Mucosa of descending colon (tissue), 3 donors: ENCODE results near the gene DUSP15. TPM values are rescaled to one million over a fixed set of nuclear protein-coding genes. Genes with fewer than 3 reads are reported as not detected.
A peak's percentile ranks its signal among the peaks of the same experiment; 100 is the strongest.

Experiments used
- ATAC-seq: fragments of 200-7000 bp; cut with Tn5 transposase; one replicate; pipeline ENCODE4 v1.9.1; 2020; ENCODE audit warnings: mild to moderate bottlenecking, moderate library complexity
- DNase-seq, 3 donors: peaks; one replicate each; pipeline ENCODE4 v3.0.0-alpha.2; 2020
- H3K36me3 ChIP-seq: fragments of 200-600 bp; one replicate; pipeline ENCODE4 v1.8.0; 2021; ENCODE audit warnings: low read depth, mild to moderate bottlenecking
- H3K4me1 ChIP-seq: fragments of 200-600 bp; one replicate; pipeline ENCODE4 v1.8.0; 2021; ENCODE audit warnings: low read depth, mild to moderate bottlenecking
- H3K4me3 ChIP-seq: fragments of 200-600 bp; one replicate; pipeline ENCODE4 v1.8.0; 2021; ENCODE audit warnings: mild to moderate bottlenecking
- H3K9me3 ChIP-seq: fragments of 200-600 bp; one replicate; pipeline ENCODE4 v1.8.0; 2021; ENCODE audit warnings: mild to moderate bottlenecking
- intact Hi-C, 2 donors: fragments of 100-400 bp; cut with DNase I in 1 of 2; cut with micrococcal nuclease in 1 of 2; formaldehyde crosslinking; loops; one replicate each; pipeline versions ENCODE4 v1.11.0 to v1.11.1; 2022; cut with DNase I, micrococcal nuclease
- total RNA-seq, 3 donors: library from RNA; stranded (reverse); fragmentation: NEBNext Ultra II Directional in 2 of 3; extraction: Animal tissue kit (Norgen Biotek cat#: 25700) in 2 of 3; gene quantifications; one replicate each; pipeline versions ENCODE4 v1.2.1 to v1.2.4, GENCODE V29; 2021 to 2023
- TF ChIP-seq, protein P1 (sequence below): fragments of 200-600 bp; IDR thresholded peaks from one replicate; pipeline ENCODE4 v1.8.0; 2022; ENCODE audit warnings: antibody characterized with exemption, mild to moderate bottlenecking
- donor health status: DM: no; HTN: no; CAD: no; lungs with moderate emphysema.
- donor health status: DM: no; HTN: no; CAD: no.
- donor health status: DM: no; HTN: yes; CAD: no.

Gene DUSP15
- total RNA-seq, 3 donors from 2014 or later: 0.58 to 1.7 TPM; not detected in 1

DNA sequence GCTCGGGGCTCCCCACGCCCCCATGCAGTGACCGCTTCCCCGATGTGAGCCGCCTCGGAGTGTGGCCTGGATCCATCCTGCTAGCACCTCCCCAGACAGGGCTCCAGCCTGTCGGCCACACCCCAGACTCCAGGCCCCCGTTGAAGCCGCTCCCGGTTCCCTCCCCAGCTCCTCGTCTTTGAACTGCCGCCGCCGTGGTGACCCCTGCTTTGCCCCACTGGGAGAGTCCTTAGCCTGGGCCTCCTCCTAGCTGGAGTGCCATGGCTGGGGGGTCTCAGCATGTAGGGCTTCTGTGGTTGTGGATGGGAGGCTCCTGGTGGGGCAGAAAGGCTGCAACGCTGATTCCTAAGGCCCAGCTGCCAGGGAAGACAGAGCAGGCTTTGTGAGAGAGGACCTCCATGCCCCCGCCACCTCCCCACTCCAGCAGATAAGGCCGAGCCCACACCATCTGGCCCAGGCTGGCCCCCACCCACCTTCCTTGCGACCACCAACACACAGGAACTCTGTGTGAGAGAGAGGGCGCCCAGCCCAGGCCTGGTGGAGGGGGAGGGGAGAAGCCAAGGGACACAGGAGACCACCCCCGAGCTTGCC, 36.3 kb downstream of the DUSP15 start:
- TF ChIP-seq, protein P1, sequence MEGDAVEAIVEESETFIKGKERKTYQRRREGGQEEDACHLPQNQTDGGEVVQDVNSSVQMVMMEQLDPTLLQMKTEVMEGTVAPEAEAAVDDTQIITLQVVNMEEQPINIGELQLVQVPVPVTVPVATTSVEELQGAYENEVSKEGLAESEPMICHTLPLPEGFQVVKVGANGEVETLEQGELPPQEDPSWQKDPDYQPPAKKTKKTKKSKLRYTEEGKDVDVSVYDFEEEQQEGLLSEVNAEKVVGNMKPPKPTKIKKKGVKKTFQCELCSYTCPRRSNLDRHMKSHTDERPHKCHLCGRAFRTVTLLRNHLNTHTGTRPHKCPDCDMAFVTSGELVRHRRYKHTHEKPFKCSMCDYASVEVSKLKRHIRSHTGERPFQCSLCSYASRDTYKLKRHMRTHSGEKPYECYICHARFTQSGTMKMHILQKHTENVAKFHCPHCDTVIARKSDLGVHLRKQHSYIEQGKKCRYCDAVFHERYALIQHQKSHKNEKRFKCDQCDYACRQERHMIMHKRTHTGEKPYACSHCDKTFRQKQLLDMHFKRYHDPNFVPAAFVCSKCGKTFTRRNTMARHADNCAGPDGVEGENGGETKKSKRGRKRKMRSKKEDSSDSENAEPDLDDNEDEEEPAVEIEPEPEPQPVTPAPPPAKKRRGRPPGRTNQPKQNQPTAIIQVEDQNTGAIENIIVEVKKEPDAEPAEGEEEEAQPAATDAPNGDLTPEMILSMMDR: no peak
- intact Hi-C loops: no loop called here
- ATAC-seq (no peak), DNase-seq (no peak)
- peaks cover 13% of the 10 kb centered on the region for H3K4me1 ChIP-seq
- H3K36me3 ChIP-seq: no peaks in the 10 kb centered on the region
- H3K9me3 ChIP-seq: no peaks in the 10 kb centered on the region
- H3K4me3 ChIP-seq: no peak overlapping the region

DNA sequence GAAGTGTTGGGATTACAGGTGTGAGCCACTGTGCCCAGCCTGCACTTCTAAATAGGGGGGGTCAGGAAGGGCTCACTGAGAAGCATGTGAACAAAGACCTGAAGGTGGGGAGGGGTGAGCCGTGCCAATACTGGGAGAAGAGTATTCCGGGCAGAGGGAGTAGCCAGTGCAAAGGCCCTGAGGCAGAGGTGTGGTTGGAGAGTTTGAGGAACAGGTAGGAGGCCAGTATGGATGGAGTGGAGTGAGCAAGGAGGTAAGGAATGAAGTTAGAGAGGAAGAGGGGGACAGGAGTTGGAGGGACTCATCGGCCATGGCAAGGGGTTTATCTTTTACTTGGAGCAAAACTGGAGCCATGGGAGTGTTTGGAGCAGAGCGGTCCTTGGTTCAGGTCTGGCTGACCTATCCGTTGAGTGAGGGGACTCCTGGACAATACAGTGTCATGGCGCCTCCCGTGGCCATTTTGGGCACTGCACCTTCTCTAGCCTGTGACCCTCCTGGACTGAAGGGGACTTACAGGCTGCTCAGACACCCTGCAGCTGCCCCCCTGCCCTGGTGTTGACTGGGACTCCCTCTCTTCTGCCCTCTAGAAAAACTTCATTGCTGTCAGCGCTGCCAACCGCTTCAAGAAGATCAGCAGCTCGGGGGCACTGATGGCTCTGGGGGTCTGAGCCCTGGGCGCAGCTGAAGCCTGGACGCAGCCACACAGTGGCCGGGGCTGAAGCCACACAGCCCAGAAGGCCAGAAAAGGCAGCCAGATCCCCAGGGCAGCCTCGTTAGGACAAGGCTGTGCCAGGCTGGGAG, 37.0 kb downstream of the DUSP15 start:
- intact Hi-C loops: no loop called here
- no peak overlapping the region for H3K4me3 ChIP-seq
- peak; percentile 57 for ATAC-seq
- H3K36me3 ChIP-seq: no peaks in the 10 kb centered on the region
- peaks cover 13% of the 10 kb centered on the region for H3K4me1 ChIP-seq
- no peaks in the 10 kb centered on the region for H3K9me3 ChIP-seq
- DNase-seq: peak in 2 of 3 donors; percentile 68 to 76
- TF ChIP-seq, protein P1: peak; percentile 52

DNA sequence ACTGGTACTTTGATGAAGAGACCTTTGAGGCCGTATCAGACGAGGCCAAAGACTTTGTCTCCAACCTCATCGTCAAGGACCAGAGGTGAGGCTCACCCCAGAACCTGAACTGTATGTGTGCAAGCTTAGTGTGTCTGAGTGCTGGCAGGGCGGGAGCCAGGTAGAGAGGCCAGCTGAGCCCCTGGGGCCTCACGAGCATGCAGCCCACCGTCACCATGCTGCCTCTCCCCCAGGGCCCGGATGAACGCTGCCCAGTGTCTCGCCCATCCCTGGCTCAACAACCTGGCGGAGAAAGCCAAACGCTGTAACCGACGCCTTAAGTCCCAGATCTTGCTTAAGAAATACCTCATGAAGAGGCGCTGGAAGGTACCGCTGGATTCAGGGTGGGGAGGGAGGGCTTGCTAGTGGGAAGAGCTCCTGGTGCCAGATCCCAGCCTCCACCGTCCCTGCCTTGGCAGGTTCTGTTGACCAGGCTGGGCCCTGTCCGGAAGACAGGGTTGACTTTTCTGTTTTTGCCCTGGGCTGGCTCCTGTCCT, 38.5 kb downstream of the DUSP15 start:
- H3K4me3 ChIP-seq: no peak overlapping the region
- no peaks in the 10 kb centered on the region for H3K9me3 ChIP-seq
- TF ChIP-seq, protein P1: no peak
- DNase-seq (no peak), ATAC-seq (no peak)
- H3K36me3 ChIP-seq: no peaks in the 10 kb centered on the region
- peaks cover 13% of the 10 kb centered on the region for H3K4me1 ChIP-seq
- intact Hi-C loops: no loop called here

DNA sequence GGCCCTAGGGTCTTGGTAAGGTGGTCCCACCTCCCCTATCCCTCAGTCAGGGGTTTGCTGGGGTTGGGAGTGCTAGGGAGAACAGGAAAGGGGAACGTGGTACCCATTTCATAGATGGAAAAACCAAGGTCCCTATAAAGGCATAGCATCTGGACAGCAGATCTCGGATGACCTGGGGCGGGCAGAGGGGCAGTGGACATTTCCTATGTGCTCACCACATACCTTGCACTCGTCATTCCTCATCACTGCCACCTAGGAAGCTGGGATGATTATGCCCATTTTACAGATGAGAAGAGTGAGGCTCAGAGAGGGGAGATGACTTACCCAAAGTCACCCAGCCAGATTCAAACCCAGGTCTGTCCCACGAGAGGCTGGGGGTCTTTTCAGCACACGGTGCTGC, 39.1 kb downstream of the DUSP15 start:
- intact Hi-C loops: no loop called here

DNA sequence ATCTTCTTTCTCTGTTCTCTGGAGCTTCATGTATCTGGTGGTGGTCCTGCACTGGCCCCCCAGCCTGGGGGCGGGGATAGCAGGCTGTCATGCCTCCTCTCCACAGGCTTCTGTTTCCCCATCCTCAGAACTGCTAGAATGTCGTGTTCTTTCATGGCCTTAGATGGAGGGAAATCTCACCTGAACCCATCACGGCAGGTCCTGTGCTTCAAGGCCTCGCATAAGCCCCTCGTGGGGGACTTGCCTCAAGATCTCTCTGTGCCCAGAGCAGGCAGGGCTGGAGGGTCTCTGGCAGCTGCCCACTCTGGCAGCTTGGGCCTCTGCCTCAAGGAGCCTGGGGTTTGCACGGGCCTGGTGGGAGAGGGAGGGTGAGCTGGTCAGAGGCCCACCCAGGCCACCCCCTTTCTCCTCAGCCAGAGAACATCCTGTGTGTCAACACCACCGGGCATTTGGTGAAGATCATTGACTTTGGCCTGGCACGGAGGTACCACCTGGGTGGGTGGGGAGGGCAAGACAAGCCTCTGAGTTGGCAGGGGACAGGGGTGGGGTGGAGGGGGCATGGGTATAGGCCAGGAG, 39.8 kb downstream of the DUSP15 start:
- ATAC-seq: no peak
- Histone ChIP-seq H3K9me3 (no peaks in the 10 kb centered on the region), H3K36me3 (no peaks in the 10 kb centered on the region), H3K4me1 (peaks cover under 1% of the 10 kb centered on the region), H3K4me3 (no peak overlapping the region)
- no peak for DNase-seq
- intact Hi-C loops: no loop called here
- TF ChIP-seq, protein P1: no peak

More for the DNA sequence above, 39.1 kb downstream of the DUSP15 start:
- DNase-seq (no peak), ATAC-seq (no peak)
- TF ChIP-seq, protein P1: no peak
- H3K9me3 ChIP-seq: no peaks in the 10 kb centered on the region
- no peak overlapping the region for H3K4me3 ChIP-seq
- H3K36me3 ChIP-seq: no peaks in the 10 kb centered on the region
- H3K4me1 ChIP-seq: peaks cover 8% of the 10 kb centered on the region
